Measurements from ENCODE around the gene BMPR1A. TPM values are rescaled to one million over a fixed set of nuclear protein-coding genes. Genes with fewer than 3 reads are reported as not detected.

BMPR1A gene
- total RNA-seq, 1 experiment from 2014 or later = 24.3 TPM

GRCh38 chr10:86708068-86708782, 48.2 kb upstream of the BMPR1A start:
- no peak for DNase-seq
- no peaks in the 10 kb centered on the region for H4K20me1 ChIP-seq (ENCODE audit: insufficient read depth)
- H3F3A ChIP-seq (ENCODE audit: insufficient read depth, low read depth) = no peaks in the 10 kb centered on the region
- no peak overlapping the region for H2AFZ ChIP-seq
- TF ChIP-seq EZH2 (IDR thresholded peaks at IDR 0.05; ENCODE audit: low read depth) = no peak
- TF ChIP-seq CTCF (conservative IDR thresholded peaks at IDR 0.05) = no peak
- no peaks in the 10 kb centered on the region for H3K79me2 ChIP-seq (ENCODE audit: low read depth)
- H3K27ac ChIP-seq = no peak overlapping the region
- no peak overlapping the region for H3K4me3 ChIP-seq
- H3K4me1 ChIP-seq (replicated peaks; ENCODE audit: insufficient read depth) = no peaks in the 10 kb centered on the region
- intact Hi-C loops (cut with micrococcal nuclease; ENCODE audit: unreplicated experiment) = no loop called here
- H3K36me3 ChIP-seq (ENCODE audit: low read depth) = no peaks in the 10 kb centered on the region
- no TSS peak for BruUV-seq (replicated peaks)
- no peak overlapping the region for H3K4me2 ChIP-seq
- no peaks in the 10 kb centered on the region for H3K27me3 ChIP-seq (ENCODE audit: insufficient read depth, low read depth)
- ChIA-PET CTCF (no interaction called here), POLR2A (ENCODE audit: unreplicated experiment) (no interaction called here)
- no peaks in the 10 kb centered on the region for H3K9me2 ChIP-seq (ENCODE audit: insufficient read depth)
- H3K9me3 ChIP-seq (ENCODE audit: insufficient read depth, low read depth) = no peaks in the 10 kb centered on the region

GRCh38 chr10:86708783-86709380, 47.5 kb upstream of the BMPR1A start:
- no peaks in the 10 kb centered on the region for H3F3A ChIP-seq (ENCODE audit: insufficient read depth, low read depth)
- BruUV-seq (replicated peaks) = TSS peak; percentile 11
- no peaks in the 10 kb centered on the region for H3K79me2 ChIP-seq (ENCODE audit: low read depth)
- TF ChIP-seq EZH2 (IDR thresholded peaks at IDR 0.05; ENCODE audit: low read depth) (no peak), CTCF (conservative IDR thresholded peaks at IDR 0.05) (no peak)
- no peaks in the 10 kb centered on the region for H3K4me1 ChIP-seq (replicated peaks; ENCODE audit: insufficient read depth)
- H2AFZ ChIP-seq = no peak overlapping the region
- H3K4me3 ChIP-seq = no peak overlapping the region
- no peak for DNase-seq
- H3K27me3 ChIP-seq (ENCODE audit: insufficient read depth, low read depth) = no peaks in the 10 kb centered on the region
- H3K27ac ChIP-seq = no peak overlapping the region
- intact Hi-C loops (cut with micrococcal nuclease; ENCODE audit: unreplicated experiment) = no loop called here
- POLR2A ChIA-PET (ENCODE audit: unreplicated experiment) = no interaction called here
- CTCF ChIA-PET = no interaction called here
- H4K20me1 ChIP-seq (ENCODE audit: insufficient read depth) = no peaks in the 10 kb centered on the region
- H3K9me3 ChIP-seq (ENCODE audit: insufficient read depth, low read depth) = no peaks in the 10 kb centered on the region
- H3K9me2 ChIP-seq (ENCODE audit: insufficient read depth) = no peaks in the 10 kb centered on the region
- H3K36me3 ChIP-seq (ENCODE audit: low read depth) = no peaks in the 10 kb centered on the region
- no peak overlapping the region for H3K4me2 ChIP-seq

- CTCF ChIA-PET = no interaction called here
- H3K79me2 ChIP-seq (ENCODE audit: low read depth) = no peaks in the 10 kb centered on the region
- no peaks in the 10 kb centered on the region for H3K9me2 ChIP-seq (ENCODE audit: insufficient read depth)
- no peaks in the 10 kb centered on the region for H4K20me1 ChIP-seq (ENCODE audit: insufficient read depth)
- H3K27me3 ChIP-seq (ENCODE audit: insufficient read depth, low read depth) = no peaks in the 10 kb centered on the region
- H3K27ac ChIP-seq = no peak overlapping the region
- no peak for DNase-seq
- no peaks in the 10 kb centered on the region for H3K4me1 ChIP-seq (replicated peaks; ENCODE audit: insufficient read depth)
- H3F3A ChIP-seq (ENCODE audit: insufficient read depth, low read depth) = no peaks in the 10 kb centered on the region
- no peaks in the 10 kb centered on the region for H3K9me3 ChIP-seq (ENCODE audit: insufficient read depth, low read depth)
- H3K4me3 ChIP-seq = no peak overlapping the region
- no peak overlapping the region for H2AFZ ChIP-seq
- POLR2A ChIA-PET (ENCODE audit: unreplicated experiment) = no interaction called here
- TF ChIP-seq EZH2 (IDR thresholded peaks at IDR 0.05; ENCODE audit: low read depth) = no peak
- H3K36me3 ChIP-seq (ENCODE audit: low read depth) = no peaks in the 10 kb centered on the region
- H3K4me2 ChIP-seq = no peak overlapping the region
- BruUV-seq (replicated peaks) = no TSS peak
- intact Hi-C loops (cut with micrococcal nuclease; ENCODE audit: unreplicated experiment) = loop anchor here (5.0 to 10.0 kb wide), 3 partner anchors 48 to 253 kb away; partner anchors contain the start of gene BMPR1A
These were observed 46.8 kb upstream of the BMPR1A start for GRCh38 chr10:86709396-86710185.

Measured in PC-9 (cell line).